ENCODE measurements around the gene KRT9.
"Not testable (repeated sequence)": the region's sequence is repeated elsewhere in the genome, so short reads cannot be mapped to it uniquely, and the experiment has no call there.

Gene KRT9

DNA sequence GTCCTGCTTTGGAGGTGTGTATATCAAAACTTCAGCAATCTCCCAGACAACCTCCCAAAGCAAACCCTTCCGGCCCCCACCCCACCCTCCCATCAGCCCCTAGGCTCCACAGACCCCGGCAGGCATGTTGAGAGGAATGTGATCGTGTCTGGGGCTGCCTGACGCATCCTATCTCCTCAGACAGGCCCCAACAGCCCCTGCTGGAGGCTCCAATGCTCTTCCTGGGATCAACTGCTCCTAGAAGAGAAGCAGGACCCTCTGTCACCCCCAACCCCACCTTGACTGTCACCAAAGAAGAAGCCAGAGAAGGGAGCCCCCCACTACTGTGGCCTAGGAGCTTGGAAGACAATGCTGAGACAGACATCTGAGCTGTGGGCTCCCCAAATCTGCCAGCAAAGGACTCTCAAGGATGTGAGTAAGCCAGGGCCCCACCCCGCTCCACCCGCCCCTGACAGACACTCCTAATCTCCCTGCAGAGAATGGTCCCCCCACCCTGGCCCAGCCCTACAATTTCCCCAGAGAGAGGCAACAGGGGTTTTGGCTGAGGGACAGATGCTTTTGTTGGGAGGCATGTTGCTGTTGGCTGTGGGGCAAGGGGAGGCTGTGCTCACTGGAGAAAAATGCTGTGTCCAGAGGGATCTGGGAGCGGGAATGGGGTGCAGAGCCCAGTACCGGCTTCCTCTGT, 16.4 kb upstream of the KRT9 start:
- no peak overlapping the region for H3K4me3 Mint-ChIP-seq
- H3K36me3 Mint-ChIP-seq (ENCODE audit: low read depth), result no peaks in the 10 kb centered on the region
- DNase-seq (ENCODE audit: low spot score), result no peak
- peaks cover 2% of the 10 kb centered on the region for H3K27me3 Mint-ChIP-seq (ENCODE audit: low read depth)
- H3K4me1 Mint-ChIP-seq (ENCODE audit: low read depth), result no peaks in the 10 kb centered on the region
- H3K27ac Mint-ChIP-seq, result no peak overlapping the region
- H3K9me3 Mint-ChIP-seq, result no peaks in the 10 kb centered on the region

DNA sequence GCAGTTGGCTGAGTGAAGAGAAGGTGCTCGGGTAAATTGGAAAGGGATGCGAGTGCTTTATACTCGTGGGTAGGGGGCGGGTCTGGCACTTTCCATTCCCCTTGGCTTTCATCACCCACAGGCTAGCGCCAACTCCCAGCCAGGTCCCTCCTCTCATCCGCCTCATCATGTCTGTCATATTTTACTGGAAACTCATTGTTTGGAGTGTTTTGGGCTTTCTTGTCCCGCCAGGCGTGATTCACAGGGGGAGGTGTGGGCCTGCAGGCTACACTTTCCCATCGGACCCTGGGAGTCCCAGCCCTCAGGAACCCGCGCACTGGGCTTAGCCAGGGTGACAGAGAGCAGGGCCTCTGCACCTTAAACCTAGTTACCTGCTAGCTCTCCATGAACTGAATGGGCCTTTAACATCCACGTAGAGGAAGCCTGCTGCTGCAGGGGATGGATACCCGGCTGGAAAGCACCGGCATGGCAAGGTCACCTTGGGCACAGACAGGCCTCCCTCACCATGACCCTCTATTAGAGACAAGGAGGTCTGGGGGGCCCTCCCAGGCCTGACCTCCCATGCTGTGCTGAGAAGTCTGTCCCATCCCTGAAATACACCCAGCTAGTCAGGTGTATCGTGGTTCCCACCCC, 15.1 kb upstream of the KRT9 start, which contains the start of gene KRT14:
Gene KRT14 (minus strand): TSS at position 33 of the 633 bp plus-strand sequence. CDS start 61 bp downstream, outside the sequence.
- DNase-seq (ENCODE audit: low spot score), result no peak
- H3K4me1 Mint-ChIP-seq (ENCODE audit: low read depth), result no peaks in the 10 kb centered on the region
- peaks cover 2% of the 10 kb centered on the region for H3K27me3 Mint-ChIP-seq (ENCODE audit: low read depth)
- H3K9me3 Mint-ChIP-seq, result no peaks in the 10 kb centered on the region
- no peak within 1 kb of the TSS for H3K4me3 Mint-ChIP-seq
- H3K27ac Mint-ChIP-seq, result no peak within 1 kb of the TSS
- no peaks in the 10 kb centered on the region for H3K36me3 Mint-ChIP-seq (ENCODE audit: low read depth)

DNA sequence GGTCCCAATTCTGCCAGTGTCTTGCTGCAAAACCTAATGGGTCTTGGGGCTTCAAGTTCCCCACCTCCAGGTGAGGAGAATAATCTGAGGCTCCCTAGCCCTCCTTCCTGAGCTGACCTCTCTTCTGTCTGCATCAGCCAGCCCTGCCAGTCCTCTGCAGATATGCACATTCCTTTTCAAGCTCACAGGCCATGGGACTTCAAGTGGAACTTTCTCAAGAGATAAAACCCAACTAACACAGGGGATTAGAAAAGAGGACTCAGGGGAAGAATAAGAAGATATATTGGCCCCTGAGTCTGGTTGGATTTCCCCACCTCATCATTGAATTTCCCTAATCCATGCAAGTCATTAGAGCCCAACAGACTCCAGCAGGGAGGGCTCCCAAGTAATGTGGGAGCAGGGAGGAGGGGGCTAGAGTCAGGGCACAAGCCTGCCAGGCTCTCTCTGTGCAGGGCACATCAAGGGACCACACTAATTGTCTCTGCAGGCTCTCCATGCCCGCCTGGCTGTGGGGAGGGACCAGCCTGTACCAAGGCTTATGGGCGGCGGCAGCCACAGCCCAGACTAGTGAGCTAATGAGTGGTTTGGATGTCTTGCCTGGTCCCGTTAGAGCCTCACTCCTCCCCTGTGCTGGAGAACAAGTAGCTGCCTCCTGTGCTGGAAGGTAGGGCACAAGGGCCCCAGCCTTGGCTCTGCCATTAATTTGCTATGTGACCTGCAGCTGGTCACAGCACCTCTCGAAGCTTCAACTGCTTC, 13.6 kb upstream of the KRT9 start:
- H3K27me3 Mint-ChIP-seq (ENCODE audit: low read depth), result peaks cover 3% of the 10 kb centered on the region
- H3K9me3 Mint-ChIP-seq, result no peaks in the 10 kb centered on the region
- H3K27ac Mint-ChIP-seq, result no peak overlapping the region
- no peak overlapping the region for H3K4me3 Mint-ChIP-seq
- no peaks in the 10 kb centered on the region for H3K36me3 Mint-ChIP-seq (ENCODE audit: low read depth)
- no peaks in the 10 kb centered on the region for H3K4me1 Mint-ChIP-seq (ENCODE audit: low read depth)
- DNase-seq (ENCODE audit: low spot score), result no peak

DNA sequence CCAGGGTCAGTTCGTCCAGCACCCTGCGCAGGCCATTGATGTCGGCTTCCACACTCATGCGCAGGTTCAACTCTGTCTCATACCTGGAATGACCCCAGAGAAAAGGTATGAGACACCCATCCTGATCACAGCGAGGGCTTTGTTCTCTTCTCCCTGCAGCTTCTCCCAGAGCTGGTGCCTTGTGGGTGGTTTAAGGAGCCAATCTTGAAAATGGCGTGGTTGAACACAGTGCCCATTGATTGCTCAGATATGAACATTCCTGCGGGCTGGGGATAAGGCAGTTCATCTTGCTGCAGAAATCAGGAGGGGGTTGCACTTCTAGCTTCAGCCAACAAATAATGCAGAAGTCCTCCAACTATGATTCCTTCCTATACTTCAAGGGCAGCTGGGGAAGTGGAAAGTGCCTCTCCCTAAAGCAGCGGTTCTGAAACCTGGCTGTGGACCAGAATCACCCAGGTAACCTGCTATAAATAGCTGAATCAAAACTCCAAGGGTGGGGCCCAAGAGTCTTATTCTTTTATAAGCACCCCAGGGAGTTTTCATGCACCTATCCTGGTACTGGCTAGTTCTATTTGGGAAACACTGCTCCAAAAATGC, 12.6 kb upstream of the KRT9 start:
- not testable (repeated sequence) for H3K4me1 Mint-ChIP-seq (ENCODE audit: low read depth); H3K9me3 Mint-ChIP-seq; H3K27me3 Mint-ChIP-seq (ENCODE audit: low read depth); H3K4me3 Mint-ChIP-seq; H3K36me3 Mint-ChIP-seq (ENCODE audit: low read depth); DNase-seq (ENCODE audit: low spot score); H3K27ac Mint-ChIP-seq

DNA sequence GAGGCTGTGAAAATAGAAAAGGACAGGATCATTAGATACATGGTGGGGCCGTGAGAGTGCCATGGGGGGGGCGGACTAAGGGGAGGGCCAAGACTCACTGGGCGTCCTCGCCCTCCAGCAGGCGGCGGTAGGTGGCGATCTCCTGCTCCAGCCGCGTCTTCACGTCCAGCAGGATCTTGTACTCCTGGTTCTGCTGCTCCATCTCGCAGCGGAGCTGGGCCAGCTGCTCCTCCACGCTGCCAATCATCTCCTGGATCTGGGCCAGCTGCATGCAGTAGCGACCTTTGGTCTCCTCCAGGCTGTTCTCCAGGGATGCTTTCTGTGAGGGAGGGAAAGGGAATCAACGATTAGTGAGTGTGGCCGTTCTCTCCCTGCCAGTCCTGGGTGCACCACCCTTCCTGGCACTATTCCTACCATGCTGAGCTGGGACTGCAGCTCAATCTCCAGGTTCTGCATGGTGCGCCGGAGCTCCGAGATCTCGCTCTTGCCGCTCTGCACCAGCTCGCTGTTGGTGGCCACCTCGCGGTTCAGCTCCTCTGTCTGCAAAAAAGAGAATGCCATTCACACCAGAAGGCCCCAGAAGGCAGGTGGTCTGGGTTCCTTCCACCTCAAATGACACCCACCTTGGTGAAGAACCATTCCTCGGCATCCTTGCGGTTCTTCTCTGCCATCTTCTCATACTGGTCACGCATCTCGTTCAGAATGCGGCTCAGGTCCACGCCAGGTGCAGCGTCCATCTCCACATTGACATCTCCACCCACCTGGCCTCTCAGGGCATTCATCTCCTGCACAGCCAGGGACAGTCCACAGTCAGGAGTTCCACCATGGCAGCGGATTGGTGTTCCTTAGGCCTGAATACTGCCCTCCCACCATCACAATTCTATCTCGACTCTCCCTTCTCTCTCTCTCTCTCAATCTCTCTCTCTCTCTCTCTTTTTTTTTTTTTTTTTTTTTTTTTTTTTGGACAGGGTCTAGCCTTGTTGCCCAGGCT, 11.6 kb upstream of the KRT9 start:
- peaks cover 7% of the 10 kb centered on the region for H3K27me3 Mint-ChIP-seq (ENCODE audit: low read depth)
- H3K9me3 Mint-ChIP-seq, result no peaks in the 10 kb centered on the region
- DNase-seq (ENCODE audit: low spot score), result no peak
- H3K4me3 Mint-ChIP-seq, result no peak overlapping the region
- no peak overlapping the region for H3K27ac Mint-ChIP-seq
- H3K36me3 Mint-ChIP-seq (ENCODE audit: low read depth), result no peaks in the 10 kb centered on the region
- no peaks in the 10 kb centered on the region for H3K4me1 Mint-ChIP-seq (ENCODE audit: low read depth)

DNA sequence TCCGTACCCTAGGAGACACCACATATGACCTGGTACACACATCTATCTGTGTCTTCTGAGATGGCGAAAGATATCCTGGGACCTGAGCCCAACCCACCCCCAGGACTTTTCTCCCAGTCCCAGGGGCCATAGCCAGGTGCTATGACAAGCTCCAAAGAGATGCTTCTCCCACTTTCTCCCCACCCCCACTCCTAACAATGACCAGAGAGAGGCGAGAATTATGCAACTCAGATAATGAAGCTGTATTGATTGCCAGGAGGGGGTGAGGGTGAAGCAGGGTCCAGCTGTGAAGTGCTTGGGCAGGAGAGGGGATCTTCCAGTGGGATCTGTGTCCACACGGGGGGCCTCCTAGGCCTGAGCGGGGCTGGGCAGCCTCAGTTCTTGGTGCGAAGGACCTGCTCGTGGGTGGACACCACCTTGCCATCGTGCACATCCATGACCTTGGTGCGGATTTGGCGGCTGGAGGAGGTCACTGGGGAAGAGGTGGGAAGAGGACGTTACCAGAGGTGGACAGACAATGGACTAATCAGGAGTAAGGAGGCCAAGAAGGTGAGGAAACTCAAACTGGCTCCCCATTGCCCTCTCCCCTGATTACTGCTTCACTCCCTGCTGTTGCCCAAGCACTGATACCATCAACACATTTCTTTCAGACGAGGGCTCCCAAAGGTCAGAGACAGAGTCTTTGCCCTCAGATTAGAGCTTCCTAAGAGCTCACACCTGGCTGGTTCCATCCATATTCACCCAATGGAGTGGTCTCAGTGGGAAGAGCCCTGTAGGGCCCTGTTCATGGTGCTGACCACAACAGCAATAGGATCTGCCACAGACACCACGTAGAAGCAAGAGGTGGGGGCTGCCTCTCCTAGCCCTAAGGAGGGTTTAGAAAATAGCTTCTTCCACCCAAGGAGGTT, 10.5 kb upstream of the KRT9 start:
- H3K27me3 Mint-ChIP-seq (ENCODE audit: low read depth); H3K4me1 Mint-ChIP-seq (ENCODE audit: low read depth); H3K36me3 Mint-ChIP-seq (ENCODE audit: low read depth); H3K27ac Mint-ChIP-seq; H3K9me3 Mint-ChIP-seq; DNase-seq (ENCODE audit: low spot score); H3K4me3 Mint-ChIP-seq: not testable (repeated sequence)

DNA sequence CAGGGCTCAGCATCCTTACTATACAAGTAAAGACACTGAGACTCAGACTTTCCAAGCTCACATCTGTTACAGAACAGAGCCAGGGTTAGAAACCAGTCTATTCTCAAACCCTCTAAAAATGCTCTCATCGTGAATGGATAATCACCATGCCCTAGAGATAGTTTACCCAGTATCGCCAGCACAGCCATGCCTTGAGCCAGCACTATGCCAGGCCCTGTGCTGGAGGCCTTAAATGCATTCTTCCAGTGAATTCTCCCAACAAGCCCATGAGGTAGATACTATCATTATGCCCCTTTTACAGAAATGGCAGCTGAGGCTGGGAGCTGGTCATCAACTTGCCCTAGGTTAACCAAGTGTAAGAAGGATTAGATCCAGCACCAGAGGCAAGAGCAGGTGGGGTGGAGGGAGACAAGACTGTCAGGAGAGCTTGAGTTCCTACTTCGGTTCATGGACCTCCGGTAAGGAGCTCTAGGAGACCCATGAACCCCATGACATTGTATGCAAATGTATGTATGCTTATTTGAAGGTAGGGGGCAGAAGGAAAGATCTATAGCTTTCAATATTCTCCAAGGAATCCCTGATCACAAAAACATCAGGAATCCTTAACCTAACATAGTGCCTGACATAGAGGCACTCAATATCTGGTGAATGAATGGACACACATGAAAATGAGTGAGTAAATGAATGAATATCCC, 9.7 kb upstream of the KRT9 start:
- DNase-seq (ENCODE audit: low spot score), result no peak
- no peaks in the 10 kb centered on the region for H3K9me3 Mint-ChIP-seq
- no peak overlapping the region for H3K4me3 Mint-ChIP-seq
- no peak overlapping the region for H3K27ac Mint-ChIP-seq
- no peaks in the 10 kb centered on the region for H3K36me3 Mint-ChIP-seq (ENCODE audit: low read depth)
- peaks cover 12% of the 10 kb centered on the region for H3K27me3 Mint-ChIP-seq (ENCODE audit: low read depth)
- no peaks in the 10 kb centered on the region for H3K4me1 Mint-ChIP-seq (ENCODE audit: low read depth)

DNA sequence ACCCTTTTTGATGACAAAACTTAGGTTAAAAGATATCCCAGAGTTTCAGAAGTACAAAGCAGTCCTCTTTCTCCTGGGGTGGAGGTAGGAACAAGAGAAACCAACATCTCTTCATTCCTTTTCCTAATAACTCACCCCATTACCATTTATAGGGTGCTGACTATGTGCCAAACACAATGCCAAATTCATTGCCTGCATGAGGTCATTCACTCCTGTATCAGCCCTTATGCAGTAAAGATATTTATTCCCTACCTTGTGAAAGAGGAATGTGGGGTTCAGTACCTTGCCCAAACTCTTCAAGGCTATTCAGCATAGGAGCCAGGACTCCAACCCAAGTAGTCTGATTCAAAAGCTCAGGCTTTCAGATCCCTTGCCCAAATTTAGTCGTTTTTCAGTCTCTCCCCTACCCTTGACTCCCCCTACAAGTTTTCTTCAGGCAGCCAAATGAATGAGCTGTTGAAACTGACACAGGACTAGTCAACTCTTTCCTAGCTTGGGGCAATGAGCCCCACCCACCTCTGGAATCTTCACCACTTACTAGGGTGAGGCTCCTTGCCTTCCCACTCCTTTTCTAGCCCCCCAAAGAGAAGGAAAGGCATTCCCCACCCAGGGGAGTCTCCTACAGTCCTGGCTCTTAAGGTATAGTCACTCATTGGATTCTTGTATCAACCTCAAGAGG, 9.0 kb upstream of the KRT9 start:
- no peaks in the 10 kb centered on the region for H3K4me1 Mint-ChIP-seq (ENCODE audit: low read depth)
- H3K36me3 Mint-ChIP-seq (ENCODE audit: low read depth), result no peaks in the 10 kb centered on the region
- H3K27ac Mint-ChIP-seq, result no peak overlapping the region
- DNase-seq (ENCODE audit: low spot score), result no peak
- peaks cover 12% of the 10 kb centered on the region for H3K27me3 Mint-ChIP-seq (ENCODE audit: low read depth)
- no peak overlapping the region for H3K4me3 Mint-ChIP-seq
- no peaks in the 10 kb centered on the region for H3K9me3 Mint-ChIP-seq

DNA sequence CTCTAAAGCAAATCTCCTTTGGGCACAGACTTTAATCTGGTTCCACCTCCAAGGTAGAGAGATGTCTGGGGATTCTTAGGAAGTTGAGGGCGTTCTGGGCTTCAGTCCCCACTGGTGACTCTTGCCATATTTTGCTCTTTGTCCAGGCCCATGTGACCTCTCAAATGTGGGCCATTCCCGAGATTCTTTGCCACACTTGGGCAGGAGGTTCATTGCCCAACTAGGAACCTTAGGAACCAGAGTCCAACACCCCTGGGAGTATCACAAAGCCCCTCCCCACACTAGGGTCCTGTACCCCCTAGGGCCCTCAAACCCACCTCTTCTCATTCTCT, 8.4 kb upstream of the KRT9 start:
- H3K27me3 Mint-ChIP-seq (ENCODE audit: low read depth), result peaks cover 12% of the 10 kb centered on the region
- no peaks in the 10 kb centered on the region for H3K9me3 Mint-ChIP-seq
- H3K4me1 Mint-ChIP-seq (ENCODE audit: low read depth), result no peaks in the 10 kb centered on the region
- no peak for DNase-seq (ENCODE audit: low spot score)
- H3K36me3 Mint-ChIP-seq (ENCODE audit: low read depth), result no peaks in the 10 kb centered on the region
- no peak overlapping the region for H3K4me3 Mint-ChIP-seq
- no peak overlapping the region for H3K27ac Mint-ChIP-seq

DNA sequence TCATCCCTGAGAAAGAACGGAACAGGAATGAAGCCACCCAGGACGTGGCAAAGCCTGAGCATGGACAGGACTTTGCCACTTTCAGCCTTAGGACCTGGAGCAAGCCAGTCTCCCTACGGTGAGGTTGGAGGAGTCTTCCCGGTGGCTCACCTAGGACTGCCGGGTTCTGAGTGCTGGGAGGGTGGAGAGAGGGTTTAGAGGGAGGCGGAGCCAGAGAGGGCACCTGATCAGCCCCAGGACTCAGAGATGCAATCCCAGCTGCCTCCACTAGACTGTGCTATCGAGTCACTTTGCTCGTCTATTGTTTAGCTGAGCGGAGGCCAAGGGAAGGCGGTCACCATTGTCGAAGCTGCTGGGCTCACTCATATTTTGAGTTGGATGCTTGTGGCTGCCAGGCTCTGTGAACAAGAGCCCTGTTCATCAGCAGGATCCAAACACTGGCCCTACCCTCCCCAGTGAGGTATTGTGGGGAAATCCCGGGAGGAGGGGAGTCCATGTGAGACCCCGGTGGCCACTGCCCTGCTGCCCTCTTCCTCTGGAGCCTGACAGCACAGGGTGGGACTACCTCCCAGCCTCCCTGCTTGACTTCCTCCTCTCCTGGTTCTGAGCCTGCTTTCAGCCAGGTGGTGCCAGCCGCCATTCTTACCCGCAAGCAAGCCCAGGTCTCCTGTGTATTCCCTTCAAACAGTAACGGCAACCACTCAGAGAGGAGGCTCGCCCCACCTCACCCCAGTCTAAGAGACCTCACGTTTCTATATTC, 7.8 kb upstream of the KRT9 start:
- Mint-ChIP-seq H3K27me3 (ENCODE audit: low read depth) (peaks cover 12% of the 10 kb centered on the region), H3K9me3 (no peaks in the 10 kb centered on the region), H3K36me3 (ENCODE audit: low read depth) (no peaks in the 10 kb centered on the region), H3K27ac (no peak overlapping the region), H3K4me3 (no peak overlapping the region), H3K4me1 (ENCODE audit: low read depth) (no peaks in the 10 kb centered on the region)
- peak; percentile 67 for DNase-seq (ENCODE audit: low spot score)

DNA sequence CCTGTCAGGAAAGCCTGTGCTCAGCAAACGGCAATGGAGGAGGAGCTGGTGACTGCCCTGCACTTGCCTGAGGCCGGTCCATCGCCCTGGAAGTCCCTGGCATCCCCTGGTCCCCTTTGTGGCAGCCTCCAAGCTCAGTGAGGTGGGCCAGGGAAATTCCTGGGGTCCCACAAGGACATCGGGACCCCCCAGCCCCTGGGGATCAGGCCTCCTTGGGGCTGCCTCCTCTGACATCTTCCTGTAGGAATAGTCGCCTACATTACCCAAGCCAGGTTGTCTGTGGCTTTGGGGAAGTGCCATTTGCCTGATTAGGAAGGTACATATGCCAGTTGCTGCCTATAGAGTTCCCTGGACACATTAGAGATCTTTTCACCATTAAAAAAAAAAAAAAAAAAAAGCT, 7.1 kb upstream of the KRT9 start:
- H3K27ac Mint-ChIP-seq, result no peak overlapping the region
- no peak overlapping the region for H3K4me3 Mint-ChIP-seq
- H3K9me3 Mint-ChIP-seq, result no peaks in the 10 kb centered on the region
- no peaks in the 10 kb centered on the region for H3K4me1 Mint-ChIP-seq (ENCODE audit: low read depth)
- no peaks in the 10 kb centered on the region for H3K36me3 Mint-ChIP-seq (ENCODE audit: low read depth)
- DNase-seq (ENCODE audit: low spot score), result no peak
- H3K27me3 Mint-ChIP-seq (ENCODE audit: low read depth), result peaks cover 12% of the 10 kb centered on the region

All from T-helper 2 cell treated with Interferon-gamma antibody and Interleukin-4, amounts not matched to agents 5 μg/mL and 100 μg/mL, for 36 hours (primary cell).